Loucy (cell line): ENCODE data around the gene UNC13D.

Experiments used
- H2AFZ ChIP-seq: fragments of 200-600 bp; sonication (generic); 2 replicates; pipeline ENCODE4 v1.6.0; 2016; ENCODE audit warnings: antibody characterized with exemption, mild to moderate bottlenecking, low read length, moderate library complexity
- H3F3A ChIP-seq: fragments of 200-600 bp; 2 replicates; pipeline ENCODE4 v1.6.0; 2016; ENCODE audit warnings: antibody characterized with exemption, low read depth, mild to moderate bottlenecking
- H3K27me3 ChIP-seq: fragments of 200-600 bp; sonication (generic); 2 replicates; pipeline ENCODE4 v1.6.1; 2014; ENCODE audit warnings: low read length, mild to moderate bottlenecking; ENCODE audit not compliant: insufficient read depth, poor library complexity, severe bottlenecking
- H3K36me3 ChIP-seq: fragments of 200-600 bp; sonication (generic); 2 replicates; pipeline ENCODE4 v1.6.1; 2016; ENCODE audit warnings: low read length; ENCODE audit not compliant: insufficient read depth
- H3K4me1 ChIP-seq: fragments of 200-600 bp; sonication (generic); 2 replicates; pipeline ENCODE4 v1.5.1; 2014; ENCODE audit warnings: low read length, mild to moderate bottlenecking; ENCODE audit not compliant: insufficient read depth, poor library complexity, severe bottlenecking
- H3K4me2 ChIP-seq: fragments of 200-600 bp; sonication (generic); 2 replicates; pipeline ENCODE4 v1.6.0; 2014; ENCODE audit warnings: antibody characterized with exemption, low read length, low read depth, mild to moderate bottlenecking; ENCODE audit not compliant: poor library complexity, severe bottlenecking
- H3K4me3 ChIP-seq: fragments of 200-600 bp; sonication (generic); 2 replicates; pipeline ENCODE4 v1.5.1; 2014; ENCODE audit warnings: low read length, mild to moderate bottlenecking, mixed read lengths; ENCODE audit not compliant: poor library complexity, severe bottlenecking
- H3K79me2 ChIP-seq: fragments of 200-600 bp; sonication (generic); 2 replicates; pipeline ENCODE4 v1.6.1; 2014; ENCODE audit warnings: low read length; ENCODE audit not compliant: insufficient read depth
- H3K9ac ChIP-seq: fragments of 200-600 bp; sonication (generic); 2 replicates; pipeline ENCODE4 v1.6.0; 2014; ENCODE audit warnings: mild to moderate bottlenecking, low read depth, low read length, moderate library complexity; ENCODE audit not compliant: poor library complexity, severe bottlenecking
- H3K9me2 ChIP-seq: fragments of 200-600 bp; sonication (generic); replicated peaks from 2 replicates; pipeline ENCODE4 v1.6.1; 2016; ENCODE audit warnings: low read depth, low read length, mixed read lengths
- H3K9me3 ChIP-seq: fragments of 200-600 bp; sonication (generic); 2 replicates; pipeline ENCODE4 v1.6.1; 2014; ENCODE audit warnings: mild to moderate bottlenecking, antibody characterized with exemption, low read length, low read depth; ENCODE audit not compliant: insufficient read depth
- H4K20me1 ChIP-seq: fragments of 200-600 bp; sonication (generic); 2 replicates; pipeline ENCODE4 v1.6.0; 2014; ENCODE audit warnings: antibody characterized with exemption, low read length, mild to moderate bottlenecking; ENCODE audit not compliant: insufficient read depth, poor library complexity, severe bottlenecking
- EZH2phosphoT487 ChIP-seq: fragments of 200-600 bp; IDR thresholded peaks from 2 replicates; pipeline ENCODE4 v1.6.1; 2018; ENCODE audit warnings: antibody characterized with exemption, mild to moderate bottlenecking, moderate library complexity, borderline replicate concordance
- TF ChIP-seq, protein P1 (sequence below): fragments of 200-600 bp; sonication (generic); conservative IDR thresholded peaks from 2 replicates; pipeline ENCODE4 v1.5.1; 2014; ENCODE audit warnings: mild to moderate bottlenecking, antibody characterized with exemption, low read length

UNC13D gene

DNA sequence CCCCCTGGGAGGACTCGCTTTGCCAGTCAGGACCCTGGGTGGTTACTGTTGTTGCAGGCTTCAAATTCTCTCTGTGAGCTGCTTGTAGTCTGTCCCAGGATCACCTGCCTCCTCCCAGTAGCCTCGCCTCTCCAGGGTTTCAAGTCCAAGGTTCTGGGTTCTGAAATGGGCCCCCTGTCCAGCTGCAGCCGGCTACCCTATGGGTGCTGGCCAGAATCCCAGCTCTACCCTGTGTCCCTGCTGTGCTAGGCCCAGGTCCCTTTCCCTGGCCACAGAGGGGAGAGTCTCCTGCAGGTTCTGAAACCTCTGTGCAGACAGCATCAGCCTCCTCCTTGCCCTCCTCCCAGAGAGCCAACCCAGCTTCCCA, 21.4 kb downstream of the UNC13D start:
- Histone ChIP-seq H4K20me1 (peaks cover 6% of the 10 kb centered on the region), H3K4me1 (peaks cover 5% of the 10 kb centered on the region), H3K79me2 (no peaks in the 10 kb centered on the region), H3K9me3 (no peaks in the 10 kb centered on the region), H3K4me2 (no peak overlapping the region), H3K4me3 (no peak overlapping the region), H3K27me3 (no peaks in the 10 kb centered on the region), H2AFZ (no peak overlapping the region), H3K9ac (no peak overlapping the region), H3K9me2 (no peaks in the 10 kb centered on the region), H3K36me3 (peaks cover 69% of the 10 kb centered on the region; the same call in 1 of the 2 replicates), H3F3A (no peaks in the 10 kb centered on the region)
- TF ChIP-seq, protein P1, sequence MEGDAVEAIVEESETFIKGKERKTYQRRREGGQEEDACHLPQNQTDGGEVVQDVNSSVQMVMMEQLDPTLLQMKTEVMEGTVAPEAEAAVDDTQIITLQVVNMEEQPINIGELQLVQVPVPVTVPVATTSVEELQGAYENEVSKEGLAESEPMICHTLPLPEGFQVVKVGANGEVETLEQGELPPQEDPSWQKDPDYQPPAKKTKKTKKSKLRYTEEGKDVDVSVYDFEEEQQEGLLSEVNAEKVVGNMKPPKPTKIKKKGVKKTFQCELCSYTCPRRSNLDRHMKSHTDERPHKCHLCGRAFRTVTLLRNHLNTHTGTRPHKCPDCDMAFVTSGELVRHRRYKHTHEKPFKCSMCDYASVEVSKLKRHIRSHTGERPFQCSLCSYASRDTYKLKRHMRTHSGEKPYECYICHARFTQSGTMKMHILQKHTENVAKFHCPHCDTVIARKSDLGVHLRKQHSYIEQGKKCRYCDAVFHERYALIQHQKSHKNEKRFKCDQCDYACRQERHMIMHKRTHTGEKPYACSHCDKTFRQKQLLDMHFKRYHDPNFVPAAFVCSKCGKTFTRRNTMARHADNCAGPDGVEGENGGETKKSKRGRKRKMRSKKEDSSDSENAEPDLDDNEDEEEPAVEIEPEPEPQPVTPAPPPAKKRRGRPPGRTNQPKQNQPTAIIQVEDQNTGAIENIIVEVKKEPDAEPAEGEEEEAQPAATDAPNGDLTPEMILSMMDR, result no peak
- no peak for TF ChIP-seq EZH2phosphoT487

DNA sequence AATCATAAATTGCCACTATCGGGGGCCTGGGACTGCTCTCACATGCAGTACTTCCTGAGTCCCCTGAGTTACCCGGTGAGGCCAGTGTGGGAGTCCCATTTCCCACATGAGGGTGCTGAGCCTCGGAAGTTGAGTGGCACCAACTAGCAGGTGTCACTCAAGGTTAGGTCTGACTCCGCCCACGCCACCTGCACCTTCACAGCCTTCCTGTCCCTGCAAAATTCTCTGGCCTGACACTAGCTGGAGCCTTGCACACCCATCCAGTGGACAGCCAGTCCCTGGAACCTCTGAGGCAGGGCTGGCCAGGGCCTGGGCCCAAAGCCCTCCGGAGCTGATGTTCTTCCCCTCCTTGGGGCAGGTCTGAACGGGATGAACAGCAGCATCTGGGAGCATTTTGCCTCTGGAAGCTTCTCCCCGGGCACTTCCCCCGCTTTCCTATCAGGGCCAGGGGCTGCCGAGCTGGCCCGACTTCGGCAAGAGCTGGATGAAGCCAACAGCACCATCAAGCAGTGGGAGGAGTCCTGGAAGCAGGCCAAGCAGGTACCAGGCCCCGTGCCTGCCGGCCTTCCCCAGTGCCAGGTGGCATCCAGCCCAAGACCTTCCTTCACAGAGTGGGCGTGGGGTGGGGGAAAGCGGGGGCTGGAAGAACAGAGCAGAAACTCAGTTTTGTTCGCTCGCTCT, 21.9 kb downstream of the UNC13D start:
- TF ChIP-seq, protein P1, result no peak
- TF ChIP-seq EZH2phosphoT487, result no peak
- no peaks in the 10 kb centered on the region for H3K9me2 ChIP-seq
- H3F3A ChIP-seq, result no peaks in the 10 kb centered on the region
- H3K4me1 ChIP-seq, result peaks cover 3% of the 10 kb centered on the region
- peaks cover 3% of the 10 kb centered on the region for H4K20me1 ChIP-seq
- no peak overlapping the region for H3K9ac ChIP-seq
- no peak overlapping the region for H3K4me2 ChIP-seq
- no peaks in the 10 kb centered on the region for H3K79me2 ChIP-seq
- peaks cover 75% of the 10 kb centered on the region; the same call in 1 of the 2 replicates for H3K36me3 ChIP-seq
- H3K4me3 ChIP-seq, result no peak overlapping the region
- H2AFZ ChIP-seq, result no peak overlapping the region
- H3K27me3 ChIP-seq, result no peaks in the 10 kb centered on the region
- H3K9me3 ChIP-seq, result no peaks in the 10 kb centered on the region

DNA sequence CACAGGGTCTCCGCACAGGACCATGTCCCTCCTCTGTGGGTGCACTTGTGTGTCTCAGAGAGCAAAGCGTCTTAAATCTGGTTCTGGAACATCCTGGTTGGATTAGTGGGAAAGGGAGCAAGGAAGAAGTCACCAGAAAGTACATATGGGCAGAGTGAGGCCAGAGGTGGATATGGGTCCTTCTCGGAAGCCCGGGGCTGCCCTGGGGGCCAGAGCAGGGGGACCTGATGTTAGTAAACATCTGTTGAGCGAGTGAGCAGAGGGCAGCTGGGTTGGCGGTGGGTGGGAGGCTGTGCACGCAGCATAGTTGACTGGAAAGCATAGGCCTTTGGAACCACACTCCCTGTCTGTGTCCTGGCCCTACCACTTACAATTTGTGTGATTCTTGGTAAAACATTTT, 22.7 kb downstream of the UNC13D start:
- Histone ChIP-seq H3K9me3 (no peaks in the 10 kb centered on the region), H3K9me2 (no peaks in the 10 kb centered on the region), H3K79me2 (no peaks in the 10 kb centered on the region), H3K4me2 (no peak overlapping the region), H3K36me3 (peaks cover 82% of the 10 kb centered on the region; the same call in 1 of the 2 replicates), H2AFZ (no peak overlapping the region), H3F3A (no peaks in the 10 kb centered on the region), H3K9ac (no peak overlapping the region), H3K4me1 (no peaks in the 10 kb centered on the region), H3K4me3 (no peak overlapping the region), H3K27me3 (no peaks in the 10 kb centered on the region), H4K20me1 (peaks cover 3% of the 10 kb centered on the region)
- TF ChIP-seq EZH2phosphoT487, result no peak
- TF ChIP-seq, protein P1, result no peak
